Panc1 (cell line): Measurements from ENCODE around the gene EXTL1. TPM values are rescaled to one million over a fixed set of nuclear protein-coding genes. Genes with fewer than 3 reads are reported as not detected.

Source experiments
- ATAC-seq: fragments of 200-7000 bp; cut with Tn5 transposase; 2 replicates; pipeline ENCODE4 v1.9.1; 2020; ENCODE audit warnings: mild to moderate bottlenecking, moderate library complexity
- BruUV-seq: library from RNA; stranded (reverse); fragments of 400-500 nt; replicated peaks from 2 replicates; lab custom pipeline; 2021; lab: Mats Ljungman, UMichigan
- CTCF ChIA-PET: fragments of 300-600 bp; sonication (Branson Sonifier 250); formaldehyde crosslinking; loops from one replicate; lab custom pipeline; 2022; ENCODE audit warnings: antibody characterized with exemption; lab: Charles Lee
- POLR2A ChIA-PET: fragments of 300-600 bp; sonication (Branson Sonifier 250); formaldehyde crosslinking; loops from one replicate; lab custom pipeline; 2022; ENCODE audit warnings: antibody characterized with exemption; lab: Charles Lee
- DNase-seq: peaks from one replicate; pipeline ENCODE4 v3.0.0-alpha.2; 2010; ENCODE audit warnings: low read depth, low spot score
- H3K27ac ChIP-seq: 2 replicates; pipeline ENCODE4 v1.5.1; 2011; ENCODE audit warnings: mild to moderate bottlenecking, low read length, inconsistent platforms
- H3K27me3 ChIP-seq: fragments of 200-500 bp; sonication (Bioruptor generic); 2 replicates; pipeline ENCODE4 v1.6.0; 2014; ENCODE audit warnings: low read length, inconsistent platforms; ENCODE audit not compliant: control insufficient read depth, insufficient read depth
- H3K36me3 ChIP-seq: fragments of 200-500 bp; sonication (Bioruptor generic); 2 replicates; pipeline ENCODE4 v1.5.1; 2014; ENCODE audit warnings: inconsistent platforms, mild to moderate bottlenecking, low read length, moderate library complexity; ENCODE audit not compliant: control insufficient read depth, insufficient read depth
- H3K4me1 ChIP-seq: 2 replicates; pipeline ENCODE4 v1.5.1; 2011; ENCODE audit warnings: inconsistent platforms, mild to moderate bottlenecking, low read length, moderate library complexity; ENCODE audit not compliant: control insufficient read depth, insufficient read depth
- H3K4me3 ChIP-seq, 2 experiments: 2 replicates each; pipeline ENCODE4 v1.5.1; 2011 to 2012; ENCODE audit warnings: low read depth in 2 of 2, low read length in 2 of 2, mild to moderate bottlenecking in 2 of 2, inconsistent platforms in 1 of 2, moderate library complexity in 1 of 2
- H3K9me3 ChIP-seq: fragments of 200-500 bp; sonication (Bioruptor generic); 2 replicates; pipeline ENCODE4 v1.5.1; 2014; ENCODE audit warnings: low read depth, mild to moderate bottlenecking, inconsistent platforms, low read length, moderate library complexity; ENCODE audit not compliant: control insufficient read depth, insufficient read depth
- CTCF ChIP-seq: fragments of 450-650 bp; IDR thresholded peaks from 2 replicates; pipeline ENCODE4 v1.5.1; 2017; ENCODE audit warnings: mild to moderate bottlenecking
- POLR2AphosphoS5 ChIP-seq: IDR thresholded peaks from 2 replicates; pipeline ENCODE4 v1.6.1; 2012; ENCODE audit warnings: mild to moderate bottlenecking, low read depth, low read length, moderate library complexity
- SIN3A ChIP-seq: IDR thresholded peaks from 2 replicates; pipeline ENCODE4 v1.6.1; 2012; ENCODE audit warnings: low read depth, mild to moderate bottlenecking, low read length, moderate library complexity, borderline replicate concordance; ENCODE audit not compliant: insufficient read depth
- TCF7L2 ChIP-seq: IDR thresholded peaks from 2 replicates; pipeline ENCODE4 v1.6.1; 2011; ENCODE audit warnings: mild to moderate bottlenecking, low read depth, low read length, inconsistent platforms
- in situ Hi-C: cut with HindIII; loops from 2 replicates; pipeline ENCODE4 v1.10.0; 2016; ENCODE audit warnings: low sequenced_read_pairs, low pct_unique_long_range_greater_than_20kb
- intact Hi-C: fragments of 100-400 bp; cut with micrococcal nuclease; formaldehyde crosslinking; loops from one replicate; pipeline ENCODE4 v1.10.0; 2022; ENCODE audit not compliant: unreplicated experiment
- total RNA-seq: library from RNA; stranded (reverse); gene quantifications from one replicate; pipeline ENCODE4 v1.2.1, GENCODE V29; 2021; ENCODE audit not compliant: unreplicated experiment
- TF ChIP-seq, protein P1 (sequence below), 2 experiments: IDR thresholded peaks; 2 replicates each; pipeline ENCODE4 v1.6.1; 2011 to 2012; ENCODE audit warnings: low read depth in 2 of 2, control low read depth in 1 of 2, low read length in 1 of 2, mild to moderate bottlenecking in 1 of 2, moderate library complexity in 1 of 2; ENCODE audit not compliant: insufficient read depth in 1 of 2

Gene EXTL1
- total RNA-seq, 1 experiment from 2014 or later = 0.10 TPM

DNA sequence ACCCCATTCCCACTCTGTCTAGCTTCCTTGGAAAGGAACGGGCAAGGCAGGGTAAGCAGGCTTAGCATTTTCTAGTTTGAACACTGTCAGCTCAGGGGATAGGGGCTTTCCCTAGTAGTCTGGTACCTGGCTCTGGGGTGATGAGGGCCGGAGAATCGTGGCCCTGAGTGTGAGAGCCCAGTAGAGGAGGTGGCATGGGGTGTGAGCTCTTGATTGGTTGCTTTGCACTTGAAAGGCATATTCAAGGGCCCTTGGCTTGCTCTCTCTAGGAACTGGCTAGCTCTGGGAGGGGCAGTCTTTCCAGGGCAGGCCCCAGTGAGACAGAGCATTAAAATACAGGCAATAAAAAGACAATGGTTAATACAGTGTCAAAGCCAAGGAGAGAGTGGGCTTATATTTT is 10.8 kb upstream of the EXTL1 start:
- Histone ChIP-seq H3K27ac (no peak overlapping the region), H3K4me1 (0 out of 2 replicates have a peak, but pooled peaks cover 3% of the 10 kb centered on the region), H3K36me3 (no peaks in the 10 kb centered on the region), H3K9me3 (no peaks in the 10 kb centered on the region), H3K4me3 (no peak overlapping the region), H3K27me3 (no peaks in the 10 kb centered on the region)
- ATAC-seq (peak; percentile 61), DNase-seq (no peak)
- intact Hi-C loops (no loop called here), in situ Hi-C loops (no loop called here)
- TF ChIP-seq, protein P1, sequence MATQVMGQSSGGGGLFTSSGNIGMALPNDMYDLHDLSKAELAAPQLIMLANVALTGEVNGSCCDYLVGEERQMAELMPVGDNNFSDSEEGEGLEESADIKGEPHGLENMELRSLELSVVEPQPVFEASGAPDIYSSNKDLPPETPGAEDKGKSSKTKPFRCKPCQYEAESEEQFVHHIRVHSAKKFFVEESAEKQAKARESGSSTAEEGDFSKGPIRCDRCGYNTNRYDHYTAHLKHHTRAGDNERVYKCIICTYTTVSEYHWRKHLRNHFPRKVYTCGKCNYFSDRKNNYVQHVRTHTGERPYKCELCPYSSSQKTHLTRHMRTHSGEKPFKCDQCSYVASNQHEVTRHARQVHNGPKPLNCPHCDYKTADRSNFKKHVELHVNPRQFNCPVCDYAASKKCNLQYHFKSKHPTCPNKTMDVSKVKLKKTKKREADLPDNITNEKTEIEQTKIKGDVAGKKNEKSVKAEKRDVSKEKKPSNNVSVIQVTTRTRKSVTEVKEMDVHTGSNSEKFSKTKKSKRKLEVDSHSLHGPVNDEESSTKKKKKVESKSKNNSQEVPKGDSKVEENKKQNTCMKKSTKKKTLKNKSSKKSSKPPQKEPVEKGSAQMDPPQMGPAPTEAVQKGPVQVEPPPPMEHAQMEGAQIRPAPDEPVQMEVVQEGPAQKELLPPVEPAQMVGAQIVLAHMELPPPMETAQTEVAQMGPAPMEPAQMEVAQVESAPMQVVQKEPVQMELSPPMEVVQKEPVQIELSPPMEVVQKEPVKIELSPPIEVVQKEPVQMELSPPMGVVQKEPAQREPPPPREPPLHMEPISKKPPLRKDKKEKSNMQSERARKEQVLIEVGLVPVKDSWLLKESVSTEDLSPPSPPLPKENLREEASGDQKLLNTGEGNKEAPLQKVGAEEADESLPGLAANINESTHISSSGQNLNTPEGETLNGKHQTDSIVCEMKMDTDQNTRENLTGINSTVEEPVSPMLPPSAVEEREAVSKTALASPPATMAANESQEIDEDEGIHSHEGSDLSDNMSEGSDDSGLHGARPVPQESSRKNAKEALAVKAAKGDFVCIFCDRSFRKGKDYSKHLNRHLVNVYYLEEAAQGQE (IDR thresholded peaks at IDR 0.05; ENCODE audit: insufficient read depth in 1 of 2, low read depth in 2 of 2, low read length in 1 of 2) = no peak
- TF ChIP-seq CTCF (no peak), POLR2AphosphoS5 (no peak), SIN3A (no peak), TCF7L2 (no peak)
- POLR2A ChIA-PET = no interaction called here
- BruUV-seq = no TSS peak
- CTCF ChIA-PET = interaction anchor here (0.6 kb wide), 1 partner anchor 48 kb away, joined by 6 read pairs; no protein-coding TSS in a partner anchor

DNA sequence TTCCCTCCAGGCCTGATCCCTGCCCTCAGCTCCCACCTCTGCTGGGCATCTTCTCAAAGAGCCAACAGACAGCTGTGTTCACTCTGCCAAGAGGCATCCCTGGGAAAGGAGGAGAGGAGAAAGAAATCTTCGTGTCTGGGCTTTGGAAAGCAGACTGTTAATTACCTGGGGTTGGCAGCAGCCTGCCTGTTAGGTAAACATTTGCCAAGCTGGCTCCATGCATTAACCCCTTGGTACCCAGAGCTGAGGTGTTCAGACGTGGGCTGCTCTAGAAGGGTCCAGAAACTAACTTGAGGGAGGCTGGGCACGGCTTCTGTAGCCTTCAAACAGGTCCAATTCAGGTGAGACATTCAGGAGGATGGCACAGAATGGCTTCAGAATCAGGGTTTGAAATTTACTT is 8.7 kb upstream of the EXTL1 start:
- no peak for DNase-seq
- H3K4me1 ChIP-seq = 0 out of 2 replicates have a peak, but pooled peaks cover 3% of the 10 kb centered on the region
- POLR2A ChIA-PET = no interaction called here
- H3K27ac ChIP-seq = no peak overlapping the region
- no peak for ATAC-seq
- in situ Hi-C loops (no loop called here), intact Hi-C loops (no loop called here)
- no peak overlapping the region for H3K4me3 ChIP-seq
- no TSS peak for BruUV-seq
- no peak for TF ChIP-seq TCF7L2
- TF ChIP-seq, protein P1 (IDR thresholded peaks at IDR 0.05; ENCODE audit: insufficient read depth in 1 of 2, low read depth in 2 of 2, low read length in 1 of 2) = no peak
- TF ChIP-seq CTCF = no peak
- no peak for TF ChIP-seq SIN3A
- TF ChIP-seq POLR2AphosphoS5 = no peak
- no peaks in the 10 kb centered on the region for H3K36me3 ChIP-seq
- no peaks in the 10 kb centered on the region for H3K27me3 ChIP-seq
- CTCF ChIA-PET = no interaction called here
- H3K9me3 ChIP-seq = no peaks in the 10 kb centered on the region
